HEK293T (cell line): ENCODE results near the gene IQSEC1.

Source experiments
- CTCF ChIA-PET: fragments of 350-600 bp; formaldehyde crosslinking; extraction: SDS; loops from one replicate; lab custom pipeline; 2021; ENCODE audit warnings: antibody characterized with exemption, inconsistent platforms; lab: Yijun Ruan, JAX
- POLR2A ChIA-PET: fragments of 350-600 bp; formaldehyde crosslinking; extraction: SDS; loops from one replicate; lab custom pipeline; 2020; ENCODE audit warnings: antibody characterized with exemption, inconsistent platforms; lab: Yijun Ruan, JAX
- DNase-seq: peaks from one replicate; pipeline ENCODE4 v3.0.0; 2012; ENCODE audit warnings: mixed read lengths; ENCODE audit errors: extremely low spot score
- ARNT ChIP-seq: fragments of 450-650 bp; IDR thresholded peaks from 2 replicates; pipeline ENCODE4 v1.6.1; 2017; ENCODE audit warnings: mild to moderate bottlenecking
- BHLHE40 ChIP-seq: fragments of 450-650 bp; IDR thresholded peaks from 2 replicates; pipeline ENCODE4 v1.6.1; 2016; ENCODE audit warnings: mild to moderate bottlenecking, moderate library complexity, borderline replicate concordance
- CTBP1 ChIP-seq: fragments of 450-650 bp; IDR thresholded peaks from 2 replicates; pipeline ENCODE4 v1.6.1; 2016; ENCODE audit warnings: borderline replicate concordance
- ELF4 ChIP-seq: fragments of 450-650 bp; IDR thresholded peaks from 2 replicates; pipeline ENCODE4 v1.6.1; 2017; ENCODE audit warnings: antibody characterized with exemption
- FOXA1 ChIP-seq: fragments of 450-650 bp; IDR thresholded peaks from 2 replicates; pipeline ENCODE4 v1.6.1; 2016; ENCODE audit warnings: mild to moderate bottlenecking
- FOXK2 ChIP-seq: fragments of 450-650 bp; IDR thresholded peaks from 2 replicates; pipeline ENCODE4 v1.6.1; 2016; ENCODE audit warnings: mild to moderate bottlenecking
- FOXM1 ChIP-seq: fragments of 450-650 bp; IDR thresholded peaks from 2 replicates; pipeline ENCODE4 v1.6.1; 2017; ENCODE audit warnings: mild to moderate bottlenecking, borderline replicate concordance
- HDGF ChIP-seq: fragments of 450-650 bp; IDR thresholded peaks from 2 replicates; pipeline ENCODE4 v1.6.1; 2017; ENCODE audit warnings: antibody characterized with exemption, borderline replicate concordance
- L3MBTL2 ChIP-seq: fragments of 450-650 bp; conservative IDR thresholded peaks from 2 replicates; pipeline ENCODE4 v1.6.1; 2016; ENCODE audit warnings: mild to moderate bottlenecking
- LEF1 ChIP-seq: fragments of 450-650 bp; IDR thresholded peaks from 2 replicates; pipeline ENCODE4 v1.6.1; 2017; ENCODE audit warnings: mild to moderate bottlenecking, borderline replicate concordance
- NFRKB ChIP-seq: fragments of 450-650 bp; IDR thresholded peaks from 2 replicates; pipeline ENCODE4 v1.6.1; 2016; ENCODE audit warnings: mild to moderate bottlenecking, moderate library complexity
- PKNOX1 ChIP-seq: fragments of 450-650 bp; IDR thresholded peaks from 2 replicates; pipeline ENCODE4 v1.6.1; 2016
- SP1 ChIP-seq: fragments of 450-650 bp; IDR thresholded peaks from 2 replicates; pipeline ENCODE4 v1.6.1; 2017
- SUZ12 ChIP-seq: fragments of 450-650 bp; IDR thresholded peaks from 2 replicates; pipeline ENCODE4 v1.6.1; 2016; ENCODE audit warnings: mild to moderate bottlenecking
- TARDBP ChIP-seq: fragments of 450-650 bp; IDR thresholded peaks from 2 replicates; pipeline ENCODE4 v1.6.1; 2016
- ZNF384 ChIP-seq: fragments of 450-650 bp; IDR thresholded peaks from 2 replicates; pipeline ENCODE4 v1.6.1; 2016

The IQSEC1 gene

DNA sequence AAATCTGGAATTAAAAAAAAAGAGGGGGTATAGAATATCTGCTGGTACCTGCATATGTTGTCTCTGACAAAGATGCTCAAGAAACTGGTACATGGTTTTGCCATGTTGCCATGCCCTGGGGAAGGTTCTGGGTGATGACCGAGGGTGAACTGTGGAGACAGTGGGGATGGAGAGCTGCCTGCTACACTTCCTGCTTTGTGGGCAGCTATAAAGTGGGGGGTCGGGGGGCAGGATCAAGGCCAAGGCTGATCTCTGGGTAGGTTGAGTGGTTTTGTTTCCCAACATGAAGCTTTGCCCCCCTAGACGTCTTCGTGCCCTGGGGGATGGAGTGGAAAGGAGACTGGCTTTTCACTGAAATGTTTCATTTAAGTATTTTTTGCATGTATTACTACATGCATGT is 74.6 kb downstream of the IQSEC1 start:
- ChIA-PET POLR2A (no interaction called here), CTCF (interaction anchor here (0.7 kb wide), 1 partner anchor 29 kb away, joined by 3 read pairs; no protein-coding TSS in a partner anchor)
- no peak for DNase-seq
- TF ChIP-seq NFRKB (no peak), TARDBP (no peak), L3MBTL2 (no peak), ZNF384 (no peak), FOXK2 (no peak), PKNOX1 (no peak), SP1 (no peak), ELF4 (no peak), FOXA1 (no peak), SUZ12 (no peak), FOXM1 (no peak), ARNT (no peak)

- POLR2A ChIA-PET: no interaction called here
- no peak for DNase-seq
- TF ChIP-seq SP1 (no peak), PKNOX1 (no peak), ZNF384 (no peak), CTBP1 (no peak), FOXK2 (no peak), HDGF (no peak), NFRKB (no peak), BHLHE40 (no peak), FOXA1 (no peak), SUZ12 (no peak), ARNT (no peak), L3MBTL2 (no peak), TARDBP (no peak), FOXM1 (no peak)
- CTCF ChIA-PET: no interaction called here
These were observed 75.8 kb downstream of the IQSEC1 start for GRCh38 chr3:12997387-12997786.

GRCh38 chr3:12996181-12996506 is 77.1 kb downstream of the IQSEC1 start:
- ChIA-PET CTCF (interaction anchor here (1.1 kb wide), 1 partner anchor 10 kb away, joined by 3 read pairs; no protein-coding TSS in a partner anchor), POLR2A (interaction anchor here (1.5 kb wide), 1 partner anchor 16 kb away, joined by 6 read pairs; no protein-coding TSS in a partner anchor)
- DNase-seq: no peak

DNA sequence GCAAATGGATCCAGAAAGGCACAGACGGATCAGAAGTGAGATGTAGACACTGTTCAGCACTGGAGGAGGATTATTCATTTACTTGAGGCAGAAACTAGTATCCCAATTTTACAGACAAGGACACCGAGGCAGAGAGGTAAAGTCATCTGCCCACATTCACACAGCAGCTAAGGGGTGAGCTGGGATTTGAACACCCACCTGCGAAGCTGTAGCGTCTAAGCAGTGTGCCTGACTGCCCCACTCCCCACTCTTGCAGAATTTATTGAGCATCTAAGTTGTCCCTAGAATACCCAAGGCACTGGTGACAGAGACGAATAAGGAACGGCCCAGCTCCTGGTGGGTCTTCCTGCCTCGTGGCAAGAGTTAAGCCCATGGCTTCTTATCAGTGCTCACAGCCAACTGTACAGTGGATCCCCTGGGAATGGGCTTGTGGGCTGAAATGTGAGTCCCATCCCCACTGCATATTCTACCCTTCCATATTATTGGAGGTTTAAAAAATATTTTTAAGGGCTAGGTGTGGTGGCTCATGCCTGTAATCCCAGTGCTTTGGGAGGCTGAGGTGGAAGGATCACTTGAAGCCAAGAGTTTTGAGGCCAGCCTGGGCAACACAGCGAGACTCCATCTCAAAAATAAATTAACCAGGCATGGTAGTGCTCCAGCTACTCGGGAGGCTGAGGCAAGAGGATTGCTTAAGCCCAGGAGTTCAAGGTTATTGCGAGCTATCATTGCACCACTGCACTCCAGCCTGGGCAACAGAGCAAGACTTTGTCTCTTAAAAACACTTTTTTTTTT is 77.6 kb downstream of the IQSEC1 start:
- DNase-seq: no peak
- TF ChIP-seq ELF4 (no peak), HDGF (no peak), L3MBTL2 (no peak), FOXK2 (no peak), PKNOX1 (no peak)
- CTCF ChIA-PET: interaction anchor here (0.7 to 1.4 kb wide), 9 partner anchors 10 to 866 kb away, joined by 3 to 14 read pairs (median 3); no protein-coding TSS in a partner anchor
- POLR2A ChIA-PET: interaction anchor here (0.6 to 1.5 kb wide), 5 partner anchors 9 to 154 kb away, joined by 3 to 10 read pairs (median 5); no protein-coding TSS in a partner anchor

More at GRCh38 chr3:12996181-12996506, 77.1 kb downstream of the IQSEC1 start:
- no peak for TF ChIP-seq SP1
- TF ChIP-seq FOXA1: no peak
- TF ChIP-seq HDGF: no peak
- no peak for TF ChIP-seq FOXM1
- no peak for TF ChIP-seq ZNF384
- no peak for TF ChIP-seq CTBP1
- no peak for TF ChIP-seq ELF4
- no peak for TF ChIP-seq LEF1
- no peak for TF ChIP-seq TARDBP
- no peak for TF ChIP-seq BHLHE40
- TF ChIP-seq L3MBTL2: no peak
- no peak for TF ChIP-seq FOXK2
- no peak for TF ChIP-seq SUZ12
- no peak for TF ChIP-seq PKNOX1
- no peak for TF ChIP-seq NFRKB
- no peak for TF ChIP-seq ARNT

DNA sequence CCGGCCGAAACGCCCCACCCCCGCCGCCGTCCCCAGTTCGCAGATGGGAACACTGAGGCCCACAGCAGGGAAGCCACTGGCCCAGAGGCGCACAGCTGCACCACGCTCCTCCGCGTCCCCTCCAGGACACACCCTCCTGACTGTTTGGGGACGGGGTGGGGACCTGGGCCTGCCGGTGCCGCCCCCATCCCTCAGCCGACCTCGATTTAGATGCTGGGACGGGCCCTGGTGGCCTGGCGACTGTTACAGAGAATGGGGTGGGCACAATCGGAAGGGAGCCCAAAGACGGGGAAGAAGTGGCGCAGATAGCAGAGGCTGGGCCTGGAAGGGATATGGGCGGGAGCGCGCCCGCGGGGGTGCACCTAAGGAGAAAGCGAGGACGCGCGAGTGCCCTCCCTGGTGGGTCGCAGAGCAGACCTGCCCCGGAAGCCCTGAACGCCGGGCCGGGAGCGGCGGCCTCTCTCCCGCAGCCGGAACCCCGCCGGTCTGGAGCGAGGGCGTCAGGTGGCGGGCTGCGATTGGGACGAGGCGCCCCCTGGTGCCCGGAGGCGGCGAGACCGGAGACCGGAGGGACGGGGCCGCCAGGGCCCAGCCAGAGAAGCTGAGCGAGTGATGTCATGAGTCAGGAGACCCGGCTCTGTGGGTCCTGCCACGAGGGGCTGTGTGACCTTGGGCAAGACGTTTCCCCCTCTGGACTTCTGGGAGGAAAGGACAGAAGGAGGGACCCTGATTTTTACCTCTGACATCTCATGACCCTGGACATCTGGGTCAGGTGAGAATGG is 78.4 kb downstream of the IQSEC1 start:
- CTCF ChIA-PET: interaction anchor here (0.7 to 1.4 kb wide), 9 partner anchors 9 to 867 kb away, joined by 3 to 14 read pairs (median 3); no protein-coding TSS in a partner anchor
- TF ChIP-seq CTBP1 (peak; percentile 58; the same call in 1 of the 2 replicates), HDGF (no peak)
- DNase-seq: peak; percentile 94
- POLR2A ChIA-PET: interaction anchor here (0.6 to 1.5 kb wide), 5 partner anchors 10 to 153 kb away, joined by 3 to 10 read pairs (median 5); no protein-coding TSS in a partner anchor
